K562 (cell line): Measurements from ENCODE around the gene FRRS1L. TPM values are rescaled to one million over a fixed set of nuclear protein-coding genes. Genes with fewer than 3 reads are reported as not detected.

Experiments
- ARNT ChIP-seq, 2 experiments: fragments of 450-650 bp; IDR thresholded peaks; 2 replicates each; pipeline ENCODE4 v1.6.1; 2016; ENCODE audit warnings: mild to moderate bottlenecking in 1 of 2
- CC2D1A ChIP-seq: fragments of 450-650 bp; IDR thresholded peaks from 2 replicates; pipeline ENCODE4 v1.6.1; 2017; ENCODE audit warnings: mild to moderate bottlenecking
- ELK3 ChIP-seq: fragments of 450-650 bp; formaldehyde crosslinking; IDR thresholded peaks from 2 replicates; pipeline ENCODE4 v1.4.0; 2020; ENCODE audit warnings: mild to moderate bottlenecking
- HDAC2 ChIP-seq: fragments of 450-650 bp; IDR thresholded peaks from 2 replicates; pipeline ENCODE4 v1.6.1; 2016; ENCODE audit warnings: mild to moderate bottlenecking
- IRF9 ChIP-seq: fragments of 450-650 bp; IDR thresholded peaks from 2 replicates; pipeline ENCODE4 v1.6.1; 2016; ENCODE audit warnings: missing biosample characterization, missing genetic modification characterization
- NCOR1 ChIP-seq: fragments of 450-650 bp; IDR thresholded peaks from 2 replicates; pipeline ENCODE4 v1.6.1; 2016; ENCODE audit warnings: mild to moderate bottlenecking, moderate library complexity
- NFE2 ChIP-seq: IDR thresholded peaks from 2 replicates; pipeline ENCODE4 v1.6.1; 2014; ENCODE audit warnings: antibody characterized with exemption, low read depth
- PKNOX1 ChIP-seq: fragments of 450-650 bp; IDR thresholded peaks from 2 replicates; pipeline ENCODE4 v1.6.1; 2016
- POLR2G ChIP-seq: fragments of 200-400 bp; formaldehyde crosslinking; IDR thresholded peaks from 2 replicates; pipeline ENCODE4 v1.6.1; 2017; ENCODE audit warnings: low read depth, mild to moderate bottlenecking, antibody characterized with exemption, low read length, moderate library complexity
- PREB ChIP-seq: sonication (generic); formaldehyde crosslinking; IDR thresholded peaks from 2 replicates; pipeline ENCODE4 v1.8.1; 2023; ENCODE audit warnings: mild to moderate bottlenecking, missing genetic modification reagents
- RERE ChIP-seq: sonication (generic); formaldehyde crosslinking; IDR thresholded peaks from 2 replicates; pipeline ENCODE4 v1.8.0; 2023; ENCODE audit warnings: missing genetic modification reagents, mild to moderate bottlenecking, borderline replicate concordance
- ZBTB49 ChIP-seq: sonication (generic); formaldehyde crosslinking; IDR thresholded peaks from 2 replicates; pipeline ENCODE4 v1.8.0; 2022; ENCODE audit warnings: missing genetic modification reagents, mild to moderate bottlenecking, borderline replicate concordance
- ZNF165 ChIP-seq: fragments of 250-450 bp; sonication (Bioruptor Pico); IDR thresholded peaks from 2 replicates; pipeline ENCODE4 v1.4.0; 2020; ENCODE audit warnings: borderline replicate concordance
- ZNF41 ChIP-seq: fragments of 250-450 bp; sonication (Bioruptor Pico); conservative IDR thresholded peaks from 2 replicates; pipeline ENCODE4 v1.4.0; 2020; ENCODE audit warnings: mild to moderate bottlenecking
- polyA plus RNA-seq, 8 experiments: library from polyadenylated mRNA; depleted of rRNA in 4 of 8; stranded (reverse) in 5 of 8; unstranded in 3 of 8; fragments of >200 nt; fragmentation: Nextera tagmentation in 2 of 8; fragmentation: Illumina TruSeq in 1 of 8; extraction: Ambion mirVana in 2 of 8; extraction: Trizol in 1 of 8; gene quantifications; 2 replicates each; pipeline versions ENCODE4 v1.2.1 to v1.2.3, GENCODE V29; 2011 to 2014; ENCODE audit warnings: inconsistent platforms in 1 of 8, missing spikeins in 1 of 8
- total RNA-seq, 7 experiments: library from RNA; depleted of rRNA in 6 of 7; stranded (reverse); fragments of >200 nt in 6 of 7; fragmentation: Illumina TruSeq in 2 of 7; extraction: Trizol in 2 of 7; gene quantifications; 2 replicates each; pipeline versions ENCODE4 v1.2.1 to v1.2.3, GENCODE V29; 2011 to 2021; ENCODE audit warnings: low replicate concordance in 1 of 7

Gene FRRS1L
- total and polyA plus RNA-seq, 9 of the 15 experiments (the other 6 are each of a cell fraction or from before 2014, with no cell fraction given), result under 0.01 to 0.04 (median 0.03) TPM; not detected in 5

- TF ChIP-seq IRF9 (no peak), ELK3 (CRISPR knock-in tag) (no peak), PREB (CRISPR knock-in tag) (no peak), PKNOX1 (peak; percentile 87), ZNF41 (CRISPR knock-in tag) (no peak), NCOR1 (peak; percentile 36; the same call in 1 of the 2 replicates), NFE2 (peak; percentile 67), ZNF165 (CRISPR knock-in tag) (no peak), HDAC2 (0 out of 2 replicates have a peak, but pooled peaks have one; percentile 28), ZBTB49 (CRISPR knock-in tag) (no peak), RERE (CRISPR knock-in tag) (no peak), CC2D1A (peak; percentile 14; the same call in 1 of the 2 replicates), POLR2G (no peak), ARNT (IDR thresholded peaks at IDR 0.05) (0 out of 4 replicates have a peak, but pooled peaks of 1 of the 2 experiments have one; percentile 64)
Measured at GRCh38 chr9:109117856-109118807, 48.9 kb downstream of the FRRS1L start (continued).
